NCI-H2227 (cell line): ENCODE data around the gene NUAK1.
A peak's percentile ranks its signal among the peaks of the same experiment; 100 is the strongest.

ENCODE experiments used
- DNase-seq: peaks from one replicate; lab custom pipeline; 2025; ENCODE audit not compliant: unreplicated experiment; lab: John Stamatoyannopoulos, UW

The NUAK1 gene

GRCh38 chr12:106138633-106139421 is at the start of gene NUAK1:
Gene NUAK1, minus strand, starts transcription at chr12:106138954. Its CDS starts 301 bp downstream, at chr12:106138653.
- DNase-seq: peak; percentile 86

DNA sequence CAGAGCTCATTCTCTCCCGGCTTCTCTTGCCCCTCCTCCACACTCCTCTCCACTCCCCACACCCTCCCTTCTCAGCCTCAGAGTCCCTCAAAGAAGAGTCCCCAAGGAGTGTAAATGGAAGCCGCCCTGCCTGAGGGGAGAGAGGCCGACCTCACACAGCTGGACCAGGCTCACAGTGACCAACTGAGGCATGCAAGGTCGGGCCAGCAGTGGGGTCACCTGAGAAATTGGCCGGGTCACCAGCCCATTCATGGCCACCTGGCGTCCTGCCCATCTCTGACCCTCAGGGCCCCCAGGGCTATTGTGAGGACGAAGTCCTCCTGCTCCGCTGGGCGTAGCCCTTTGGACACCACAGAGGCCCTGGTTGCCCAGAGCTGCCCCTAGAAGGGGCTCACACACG is 49.5 kb upstream of the NUAK1 start:
- no peak for DNase-seq

DNA sequence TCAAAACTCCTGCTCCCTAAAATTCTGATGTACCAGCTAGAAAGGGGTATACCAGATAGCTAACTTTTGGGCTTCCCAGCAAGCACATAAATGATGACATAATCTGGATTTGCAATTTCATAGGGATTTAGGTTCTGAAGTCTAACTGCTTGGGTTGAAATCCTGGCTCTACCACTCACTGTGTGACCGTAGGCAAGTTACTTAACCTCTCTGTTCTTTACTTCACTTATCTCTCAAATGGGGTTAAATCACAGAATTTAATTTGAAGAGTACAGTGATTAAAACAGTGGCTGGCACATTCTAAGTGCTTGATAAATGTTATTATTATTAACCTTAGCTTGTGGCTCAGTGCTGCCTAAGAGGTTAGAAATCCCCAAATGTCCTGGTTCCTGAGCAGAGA is 49.1 kb upstream of the NUAK1 start:
- no peak for DNase-seq

GRCh38 chr12:106187155-106187789 is 48.5 kb upstream of the NUAK1 start:
- DNase-seq: no peak

DNA sequence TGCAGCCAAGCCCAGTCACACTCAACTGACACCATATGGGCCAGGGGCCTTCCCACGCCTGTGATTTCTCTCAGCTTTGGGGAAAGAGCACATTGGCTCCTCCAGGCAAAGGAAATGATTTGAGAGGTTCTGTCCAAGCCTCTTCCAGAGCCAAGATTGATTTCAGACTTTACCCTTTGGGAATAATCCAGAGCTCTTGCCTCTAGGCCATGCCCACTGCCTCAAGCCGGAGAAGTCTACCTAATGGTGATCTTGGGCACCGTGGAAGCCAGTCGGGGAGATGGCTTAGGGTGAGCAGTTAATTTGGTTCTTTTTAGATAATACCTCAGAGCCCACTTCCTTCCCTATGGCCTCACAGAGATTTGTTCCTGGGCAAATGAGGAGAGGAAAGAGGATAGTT is 45.0 kb upstream of the NUAK1 start:
- DNase-seq: no peak

- DNase-seq: no peak
Measured at GRCh38 chr12:106181401-106182114, 42.8 kb upstream of the NUAK1 start.

GRCh38 chr12:106179086-106179485 is 40.3 kb upstream of the NUAK1 start:
- DNase-seq: peak; percentile 8

DNA sequence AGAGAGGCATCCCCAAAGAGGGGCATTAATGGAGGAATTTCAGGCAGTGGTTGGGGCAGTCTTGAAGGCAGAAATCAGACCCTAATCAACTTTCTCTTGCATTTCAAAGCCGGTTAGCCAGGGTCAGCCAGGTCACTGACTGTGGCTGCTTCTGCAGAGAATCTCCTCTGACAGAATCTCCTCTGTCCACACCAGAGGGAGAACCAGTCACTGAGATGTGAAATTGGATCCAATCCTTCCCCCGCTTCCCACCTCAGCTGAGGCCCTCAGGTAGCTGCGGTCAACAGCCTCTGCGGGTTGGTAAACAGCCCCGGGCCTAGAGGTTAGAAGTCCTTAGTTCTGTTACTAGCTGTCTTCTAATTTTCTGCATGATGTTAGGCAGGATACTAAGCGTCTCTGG is 39.8 kb upstream of the NUAK1 start:
- DNase-seq: no peak

DNA sequence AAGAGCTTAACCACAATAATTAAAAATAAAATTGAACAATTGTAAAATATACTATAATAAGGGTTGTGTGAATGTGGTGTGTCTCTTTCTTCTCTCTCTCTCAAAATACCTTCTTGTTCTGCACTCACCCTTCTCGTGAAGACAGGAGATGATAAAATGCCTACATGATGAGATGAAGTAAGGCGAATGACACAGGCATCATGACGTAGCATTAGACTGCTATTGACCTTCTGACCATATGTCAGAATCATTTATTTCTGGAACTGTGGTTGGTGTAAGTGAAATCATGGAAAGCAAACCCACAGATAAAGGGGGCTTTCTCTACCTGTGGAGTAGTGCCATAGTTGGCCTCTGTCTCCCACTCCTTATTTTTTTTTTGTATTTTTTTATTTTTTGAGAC is 37.8 kb upstream of the NUAK1 start:
- DNase-seq: no peak

DNA sequence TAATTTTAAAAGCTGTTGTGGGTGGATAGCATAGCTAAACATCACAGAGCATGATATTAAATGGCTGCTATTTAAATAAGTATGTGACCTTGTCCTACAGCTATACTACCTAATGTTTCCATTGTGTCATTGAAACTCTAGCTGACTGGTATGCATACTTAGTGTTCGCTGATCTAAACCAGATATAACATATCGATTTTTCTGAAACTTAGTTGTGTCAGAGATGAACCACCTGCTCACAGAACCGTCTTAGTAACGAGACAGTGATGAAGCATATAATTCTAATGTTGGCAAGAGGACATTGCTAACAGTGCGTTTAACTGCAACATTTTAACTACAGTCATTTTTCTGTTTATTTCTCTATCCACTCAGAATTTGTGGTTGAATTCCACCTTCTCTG is 36.1 kb upstream of the NUAK1 start:
- no peak for DNase-seq

DNA sequence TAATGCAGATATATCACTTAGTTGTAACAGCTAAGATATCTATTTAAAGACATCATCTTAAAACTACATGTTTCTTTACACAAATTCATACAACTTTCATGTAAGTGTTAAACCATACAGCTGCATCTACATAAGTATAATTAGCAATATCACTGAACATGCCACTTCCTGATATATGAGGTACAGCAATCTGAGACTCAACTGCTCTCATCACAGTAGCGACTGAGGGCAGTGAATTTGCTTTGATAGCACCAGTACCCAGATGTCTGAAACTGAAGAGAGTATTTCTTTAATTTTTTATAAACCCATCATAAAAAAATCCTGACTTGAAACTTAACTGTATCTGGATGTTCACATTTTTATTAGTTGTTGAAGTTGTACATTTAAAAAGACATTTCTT is 34.7 kb upstream of the NUAK1 start:
- no peak for DNase-seq

GRCh38 chr12:106171117-106171750 is 32.5 kb upstream of the NUAK1 start:
- DNase-seq: no peak

- DNase-seq: no peak
Measured at GRCh38 chr12:106170285-106170684, 31.5 kb upstream of the NUAK1 start.

DNA sequence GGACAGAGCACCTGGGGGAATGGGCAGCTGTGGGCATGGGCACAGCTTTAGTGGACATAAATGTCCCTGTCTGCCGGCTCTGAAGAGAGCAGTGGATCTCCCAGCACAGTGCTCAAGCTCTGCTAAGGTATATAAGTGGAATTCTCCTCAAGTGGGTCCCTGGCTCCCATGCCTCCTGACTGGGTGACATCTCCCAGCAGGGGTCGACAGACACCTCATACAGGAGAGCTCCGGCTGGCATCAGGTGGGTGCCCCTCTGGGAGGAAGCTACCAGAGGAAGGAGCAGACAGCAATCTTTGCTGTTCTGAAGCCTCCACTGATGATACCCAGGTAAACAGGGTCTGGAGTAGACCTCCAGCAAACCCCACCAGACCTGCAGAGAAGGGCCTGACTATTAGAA is 25.0 kb upstream of the NUAK1 start:
- DNase-seq: no peak

GRCh38 chr12:106161491-106161890 is 22.7 kb upstream of the NUAK1 start:
- no peak for DNase-seq

DNA sequence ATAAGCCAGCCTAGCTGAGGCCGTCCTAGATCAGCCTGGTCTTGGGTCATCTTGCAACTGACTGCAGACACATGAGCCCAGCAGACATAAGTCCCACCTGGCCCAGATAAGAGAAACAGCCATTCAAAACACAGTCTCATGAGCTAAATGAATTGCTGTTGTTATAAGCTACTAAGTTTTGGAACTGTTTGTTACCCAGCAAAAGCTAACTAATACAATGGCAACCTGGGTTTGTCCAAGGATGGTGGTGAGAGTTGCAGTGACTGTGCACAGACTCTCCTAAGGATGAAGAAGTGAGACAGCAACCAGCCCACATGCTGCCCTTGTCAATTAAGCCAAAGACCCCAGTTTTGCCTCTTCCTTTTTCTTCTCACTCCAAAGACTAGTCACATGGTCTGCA is 22.2 kb upstream of the NUAK1 start:
- DNase-seq: no peak

DNA sequence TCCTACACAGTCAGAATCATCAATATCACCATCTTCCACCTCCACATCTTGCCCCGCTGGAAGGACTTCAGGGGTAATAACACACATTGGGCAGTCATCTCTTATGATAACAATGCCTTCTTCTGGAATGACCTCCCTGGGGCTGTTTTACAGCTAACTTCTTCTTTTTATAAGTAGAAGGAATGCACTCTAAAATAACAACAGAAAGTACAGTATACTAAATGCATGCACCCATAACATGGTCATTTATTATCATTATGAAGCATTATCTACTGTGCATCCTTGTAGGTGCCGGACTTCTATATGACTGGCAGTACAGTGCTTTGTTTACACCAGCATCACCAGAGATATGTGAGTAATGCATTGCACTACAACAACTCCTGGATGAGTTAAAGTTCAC is 19.0 kb upstream of the NUAK1 start:
- DNase-seq: no peak

- no peak for DNase-seq
Measured at GRCh38 chr12:106154751-106155273, 16.1 kb upstream of the NUAK1 start.

- no peak for DNase-seq
Measured at GRCh38 chr12:106152334-106152733, 13.6 kb upstream of the NUAK1 start.

- no peak for DNase-seq
Measured at GRCh38 chr12:106150555-106150954, 11.8 kb upstream of the NUAK1 start.

- DNase-seq: peak; percentile 35
Measured at GRCh38 chr12:106149096-106149784, 10.5 kb upstream of the NUAK1 start.
